ENCODE results near the gene RFNG.

DNA sequence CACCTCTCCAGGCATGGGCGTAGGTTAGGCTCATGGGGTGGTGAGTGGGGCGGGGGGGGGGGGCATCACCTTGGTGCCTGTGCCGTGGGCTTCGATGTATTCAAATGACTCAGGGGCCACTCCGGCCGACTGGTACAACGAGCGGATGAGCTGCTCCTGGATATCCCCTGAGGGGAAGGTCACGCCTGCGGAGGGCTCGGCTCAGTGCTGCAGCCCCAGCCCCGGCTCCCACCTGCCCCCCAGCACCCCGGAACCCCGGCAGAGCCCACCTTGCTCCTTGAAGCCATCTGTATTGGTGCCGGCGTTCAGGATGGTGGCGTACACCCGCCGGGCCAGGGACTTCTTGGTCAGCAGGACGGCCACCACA, 41.0 kb upstream of the RFNG start:
- TF ChIP-seq CTCF (conservative IDR thresholded peaks at IDR 0.05; ENCODE audit: low read depth, low read length): no peak
- no peak for TF ChIP-seq EZH2 (IDR thresholded peaks at IDR 0.05; ENCODE audit: borderline replicate concordance, low read depth, low read length, poor library complexity, severe bottlenecking)

All from A673 (cell line).